Stomach smooth muscle (tissue), 2 donors: ENCODE results near the gene PAGE2B.
A peak's percentile ranks its signal among the peaks of the same experiment; 100 is the strongest.
"Not testable (repeated sequence)": the region's sequence is repeated elsewhere in the genome, so short reads cannot be mapped to it uniquely, and the experiment has no call there.

ENCODE experiments used
- H3K27ac ChIP-seq: one replicate; pipeline ENCODE4 v1.7.0; 2013; ENCODE audit warnings: mild to moderate bottlenecking, low read length, inconsistent platforms
- H3K27me3 ChIP-seq, 2 donors: one replicate each; pipeline ENCODE4 v1.7.0; 2013; ENCODE audit warnings: low read length in 2 of 2; ENCODE audit not compliant: insufficient read depth in 2 of 2, control insufficient read depth in 1 of 2
- H3K36me3 ChIP-seq, 2 donors: one replicate each; pipeline ENCODE4 v1.7.0; 2013; ENCODE audit warnings: low read length in 2 of 2; ENCODE audit not compliant: control insufficient read depth in 2 of 2, insufficient read depth in 2 of 2
- H3K4me1 ChIP-seq: one replicate; pipeline ENCODE4 v1.7.0; 2013; ENCODE audit warnings: low read length; ENCODE audit not compliant: control insufficient read depth, insufficient read depth
- H3K4me3 ChIP-seq, 2 donors: one replicate each; pipeline ENCODE4 v1.7.0; 2013; ENCODE audit warnings: low read length in 2 of 2
- H3K9ac ChIP-seq, 2 donors: one replicate each; pipeline ENCODE4 v1.7.0; 2013; ENCODE audit warnings: low read length in 2 of 2, mild to moderate bottlenecking in 1 of 2
- H3K9me3 ChIP-seq, 2 donors: one replicate each; pipeline ENCODE4 v1.7.0; 2013; ENCODE audit warnings: low read length in 2 of 2; ENCODE audit not compliant: control insufficient read depth in 2 of 2
- donor health status: healthy.
- donor health status: Pancreatic carcinoma.

PAGE2B gene

DNA sequence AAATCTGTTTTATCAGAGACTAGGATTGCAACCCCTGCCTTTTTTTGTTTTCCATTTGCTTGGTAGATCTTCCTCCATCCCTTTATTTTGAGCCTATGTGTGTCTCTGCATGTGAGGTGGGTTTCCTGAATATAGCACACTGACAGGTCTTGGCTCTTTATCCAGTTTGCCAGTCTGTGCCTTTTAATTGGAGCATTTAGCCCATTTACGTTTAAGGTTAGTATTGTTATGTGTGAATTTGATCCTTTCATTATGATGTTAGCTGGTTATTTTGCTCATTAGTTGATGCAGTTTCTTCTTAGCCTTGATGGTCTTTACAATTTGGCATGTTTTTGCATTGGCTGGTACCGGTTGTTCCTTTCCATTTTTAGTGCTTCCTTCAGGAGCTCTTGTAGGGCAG lies 24.2 kb upstream of the PAGE2B start:
- not testable (repeated sequence) for H3K27me3 ChIP-seq, H3K4me1 ChIP-seq, H3K36me3 ChIP-seq, H3K4me3 ChIP-seq, H3K27ac ChIP-seq, H3K9ac ChIP-seq, H3K9me3 ChIP-seq

DNA sequence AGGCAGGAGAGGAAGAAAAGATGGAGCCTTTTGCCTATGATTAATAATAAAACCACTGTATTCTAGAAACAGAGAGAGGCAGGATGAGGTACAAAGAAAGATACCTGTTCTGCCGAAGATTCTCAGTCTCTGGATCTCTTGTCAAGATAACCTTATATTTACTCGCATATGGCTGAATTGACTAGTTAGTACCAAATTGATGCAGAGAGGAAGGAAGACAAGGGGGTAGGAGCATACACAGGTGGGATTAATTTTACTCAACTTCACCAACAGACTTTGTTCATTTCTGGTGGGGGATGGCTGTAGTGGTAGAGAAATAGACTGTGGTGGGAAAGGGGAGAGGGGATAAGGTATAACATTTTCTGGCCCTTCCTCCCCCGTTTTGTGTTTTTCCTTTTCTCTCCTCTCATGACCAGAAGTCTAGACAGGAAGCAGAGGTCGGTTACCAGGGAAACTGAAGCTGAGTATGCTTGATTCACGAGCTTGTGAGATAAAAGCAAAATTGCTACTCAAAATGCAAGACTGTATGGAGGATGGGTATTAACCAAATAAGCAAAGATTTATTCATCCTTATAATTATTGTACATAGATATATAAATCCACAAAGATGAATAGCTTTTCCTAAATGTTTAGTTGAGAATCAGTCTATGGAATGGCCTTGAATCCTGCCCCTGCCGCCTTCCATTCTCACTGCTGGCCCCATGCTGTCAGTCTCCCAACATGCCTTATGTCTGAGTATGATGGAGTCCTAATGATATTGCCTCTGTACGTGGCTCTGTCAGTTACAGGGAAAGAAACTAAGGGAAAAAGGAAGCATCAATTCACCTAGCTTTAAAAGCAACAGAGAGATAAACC lies 17.8 kb upstream of the PAGE2B start:
- H3K4me3 ChIP-seq, result peak overlapping the region; percentile 4 to 49

DNA sequence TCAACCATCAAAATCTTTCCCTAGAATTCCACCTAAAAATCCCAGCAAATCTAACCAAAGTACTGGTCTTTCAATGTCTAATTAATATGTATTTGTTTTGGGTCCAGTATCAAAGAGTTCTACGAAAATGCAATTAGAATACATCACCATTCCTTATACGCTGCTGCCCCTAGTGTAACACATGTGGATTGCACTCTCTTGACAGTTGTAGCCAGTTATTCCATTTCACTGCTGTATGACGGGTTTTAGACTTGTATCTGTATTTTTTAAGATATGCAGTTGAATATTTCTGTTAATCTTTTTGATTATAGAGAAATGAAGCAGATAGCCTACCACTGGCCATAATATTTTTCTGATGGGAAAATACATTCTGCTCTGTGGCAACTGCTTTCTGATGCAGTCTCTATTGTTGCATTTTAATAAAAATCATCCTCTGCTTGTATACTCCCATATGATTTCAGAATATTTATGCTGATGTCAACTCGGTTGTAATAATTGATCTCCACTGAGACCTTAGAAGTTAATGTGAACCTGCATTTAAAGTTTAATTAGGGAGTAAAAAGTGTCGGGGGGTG lies 17.1 kb upstream of the PAGE2B start:
- Histone ChIP-seq H3K27ac (no peak overlapping the region), H3K36me3 (no peaks in the 10 kb centered on the region), H3K9me3 (no peaks in the 10 kb centered on the region), H3K4me1 (no peaks in the 10 kb centered on the region), H3K27me3 (peaks cover 0 to 3% of the 10 kb centered on the region in 2 donors), H3K4me3 (peak overlapping the region; percentile 4 to 49), H3K9ac (no peak overlapping the region)

More for the DNA sequence above, 17.8 kb upstream of the PAGE2B start:
- H3K4me1 ChIP-seq, result no peaks in the 10 kb centered on the region
- peaks cover 0 to 3% of the 10 kb centered on the region in 2 donors for H3K27me3 ChIP-seq
- H3K9ac ChIP-seq, result no peak overlapping the region
- no peaks in the 10 kb centered on the region for H3K36me3 ChIP-seq
- H3K27ac ChIP-seq, result no peak overlapping the region
- H3K9me3 ChIP-seq, result no peaks in the 10 kb centered on the region

DNA sequence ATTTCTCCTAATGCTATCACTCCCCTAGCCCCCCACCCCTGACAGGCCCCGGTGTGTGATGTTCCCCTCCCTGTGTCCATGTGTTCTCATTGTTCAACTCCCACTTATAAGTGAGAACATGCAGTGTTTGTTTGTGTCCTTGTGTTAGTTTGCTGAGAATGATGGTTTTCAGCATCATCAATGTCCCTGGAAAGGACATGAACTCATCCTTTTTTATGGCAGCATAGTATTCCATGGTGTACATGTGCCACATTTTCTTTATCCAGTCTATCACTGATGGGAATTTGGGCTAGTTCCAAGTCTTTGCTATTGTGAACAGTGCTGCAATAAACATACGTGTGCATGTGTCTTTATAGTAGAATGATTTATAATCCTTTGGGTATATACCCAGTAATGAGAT lies 7.7 kb upstream of the PAGE2B start:
- not testable (repeated sequence) for H3K36me3 ChIP-seq, H3K27me3 ChIP-seq, H3K4me1 ChIP-seq, H3K9me3 ChIP-seq, H3K9ac ChIP-seq, H3K27ac ChIP-seq, H3K4me3 ChIP-seq

DNA sequence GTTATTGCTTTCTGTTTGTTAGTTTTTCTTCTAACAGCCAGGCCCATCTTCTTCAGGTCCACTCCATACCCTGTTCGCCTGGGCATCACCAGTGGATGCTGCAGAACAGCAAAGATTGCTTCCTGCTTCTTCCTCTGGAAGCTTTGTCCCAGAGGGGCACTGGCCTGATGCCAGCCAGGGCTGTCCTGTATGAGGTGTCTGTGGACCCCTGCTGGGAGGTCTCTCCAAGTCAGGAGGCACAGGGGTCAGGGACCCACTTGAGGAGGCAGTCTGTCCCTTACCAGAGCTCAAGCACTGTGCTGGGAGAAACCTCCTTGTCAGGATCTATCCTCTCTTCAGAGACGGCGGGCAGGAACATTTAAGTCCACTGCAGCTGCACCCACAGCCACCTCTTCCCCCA lies 2.5 kb upstream of the PAGE2B start:
- no peak overlapping the region for H3K4me3 ChIP-seq
- no peaks in the 10 kb centered on the region for H3K9me3 ChIP-seq
- H3K9ac ChIP-seq, result no peak overlapping the region

DNA sequence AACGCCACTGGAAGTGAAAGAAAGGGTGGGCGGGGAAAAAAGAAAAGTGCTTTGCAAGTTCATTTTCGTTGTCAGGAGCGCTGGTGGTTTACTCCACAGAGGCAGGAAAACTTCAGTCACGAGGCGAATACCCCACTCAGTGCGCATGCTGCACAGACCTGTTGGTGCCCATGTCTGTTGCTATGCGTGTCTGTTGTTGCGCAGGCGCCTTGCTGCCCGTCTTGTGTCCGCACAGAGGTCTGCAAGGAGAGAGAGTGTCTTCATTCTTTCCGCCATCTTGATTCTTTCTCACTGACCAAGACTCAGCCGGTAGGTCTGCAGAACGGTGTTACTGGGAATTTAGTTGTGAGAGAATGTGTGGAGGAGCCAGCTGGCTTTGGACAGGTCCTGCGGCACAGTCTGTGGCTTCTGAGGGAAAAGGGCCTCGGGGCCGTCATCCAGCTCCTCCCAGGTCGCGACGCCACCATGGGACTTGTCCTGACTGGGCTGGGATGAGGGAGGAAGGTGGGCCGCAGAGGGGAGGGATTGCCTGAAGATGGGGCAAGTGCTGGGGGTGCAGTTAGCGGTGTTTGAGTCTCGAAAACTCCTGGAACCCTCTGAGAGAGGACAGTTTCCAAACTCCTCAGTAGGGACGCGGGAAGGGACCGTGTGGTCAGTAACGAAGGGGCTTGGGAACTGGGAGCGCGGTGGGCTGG lies 14.1 kb downstream of the PAGE2B start, which contains the start of gene PAGE2:
TSS of gene PAGE2 (plus strand) at position 224 of the 695 bp plus-strand sequence. CDS start 1,003 bp downstream, outside the sequence.
- Histone ChIP-seq H3K4me1 (no peaks in the 10 kb centered on the region), H3K36me3 (no peaks in the 10 kb centered on the region), H3K9me3 (peaks cover 0 to 7% of the 10 kb centered on the region in 2 donors), H3K27me3 (peaks cover 0 to 3% of the 10 kb centered on the region in 2 donors), H3K9ac (no peak within 1 kb of the TSS), H3K27ac (no peak within 1 kb of the TSS), H3K4me3 (no peak within 1 kb of the TSS)

More for the DNA sequence above, 2.5 kb upstream of the PAGE2B start:
- Histone ChIP-seq H3K4me1 (no peaks in the 10 kb centered on the region), H3K27me3 (peaks cover 0 to 12% of the 10 kb centered on the region in 2 donors), H3K27ac (no peak overlapping the region), H3K36me3 (no peaks in the 10 kb centered on the region)

DNA sequence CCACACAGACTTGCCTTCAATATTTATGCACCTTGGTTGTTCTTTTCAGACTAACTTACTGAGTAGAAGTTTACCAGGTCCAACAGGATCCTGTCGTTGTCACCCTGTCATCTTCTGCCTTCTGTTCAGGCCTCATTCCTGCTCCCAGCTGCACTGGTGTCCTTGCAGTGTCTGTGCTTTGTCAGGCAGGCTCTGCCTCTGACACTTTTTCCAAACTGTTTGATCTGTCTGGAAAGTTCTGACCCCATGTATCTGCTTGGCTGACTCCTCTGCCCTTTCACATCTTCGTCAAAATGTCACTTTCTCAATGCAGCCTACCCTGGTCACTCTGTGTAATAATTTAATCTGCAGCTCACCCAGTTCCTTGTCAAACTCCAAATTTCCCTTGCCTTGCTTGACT lies 23.9 kb downstream of the PAGE2B start:
- Histone ChIP-seq H3K4me1 (no peaks in the 10 kb centered on the region), H3K9me3 (no peaks in the 10 kb centered on the region), H3K27me3 (peaks cover 0 to 9% of the 10 kb centered on the region in 2 donors), H3K27ac (no peak overlapping the region), H3K36me3 (no peaks in the 10 kb centered on the region), H3K4me3 (no peak overlapping the region), H3K9ac (no peak overlapping the region)

DNA sequence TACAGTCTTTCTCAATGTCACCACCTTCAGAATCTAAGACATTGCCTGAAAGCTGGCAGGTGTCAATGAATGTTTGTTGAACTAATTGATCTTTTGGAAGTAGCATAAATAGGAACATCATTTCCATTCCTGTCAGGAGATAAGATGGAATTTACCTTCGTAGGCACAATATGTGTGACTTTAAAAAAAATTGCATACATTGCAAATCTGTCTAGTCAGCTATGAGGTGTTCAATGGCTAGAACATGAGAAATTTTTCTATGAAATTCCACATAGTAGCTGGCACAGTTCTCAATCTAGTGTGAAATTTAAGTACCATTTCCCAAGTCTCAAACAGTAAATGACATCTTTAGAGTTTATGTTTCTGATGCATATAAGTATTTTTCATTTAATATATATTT lies 24.3 kb downstream of the PAGE2B start:
- H3K4me3 ChIP-seq, result no peak overlapping the region
- no peaks in the 10 kb centered on the region for H3K36me3 ChIP-seq
- no peaks in the 10 kb centered on the region for H3K9me3 ChIP-seq
- no peaks in the 10 kb centered on the region for H3K4me1 ChIP-seq
- no peak overlapping the region for H3K27ac ChIP-seq
- H3K9ac ChIP-seq, result no peak overlapping the region
- peaks cover 0 to 9% of the 10 kb centered on the region in 2 donors for H3K27me3 ChIP-seq

DNA sequence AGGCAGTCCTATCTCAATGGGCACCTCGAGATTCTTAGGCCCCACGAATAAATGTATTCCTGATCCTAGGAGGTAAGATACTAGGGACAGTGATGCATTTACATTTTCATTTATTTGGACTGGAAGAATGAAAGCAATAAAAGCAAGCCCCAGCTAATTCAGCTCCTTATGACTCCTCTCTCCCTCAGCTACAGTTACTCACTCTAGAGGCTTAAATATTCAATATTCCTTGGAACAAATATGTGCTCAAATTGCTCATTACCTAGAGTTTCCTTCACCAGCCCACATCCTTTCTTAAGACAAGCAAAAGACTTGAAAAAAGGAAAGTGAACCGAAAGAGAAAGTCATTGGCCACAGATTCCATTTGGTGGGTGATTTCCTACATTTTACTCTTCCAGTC lies 27.9 kb downstream of the PAGE2B start:
- Histone ChIP-seq H3K27ac (no peak overlapping the region), H3K4me1 (no peaks in the 10 kb centered on the region), H3K36me3 (no peaks in the 10 kb centered on the region), H3K9ac (no peak overlapping the region), H3K9me3 (no peaks in the 10 kb centered on the region), H3K4me3 (no peak overlapping the region), H3K27me3 (peaks cover 0 to 6% of the 10 kb centered on the region in 2 donors)

DNA sequence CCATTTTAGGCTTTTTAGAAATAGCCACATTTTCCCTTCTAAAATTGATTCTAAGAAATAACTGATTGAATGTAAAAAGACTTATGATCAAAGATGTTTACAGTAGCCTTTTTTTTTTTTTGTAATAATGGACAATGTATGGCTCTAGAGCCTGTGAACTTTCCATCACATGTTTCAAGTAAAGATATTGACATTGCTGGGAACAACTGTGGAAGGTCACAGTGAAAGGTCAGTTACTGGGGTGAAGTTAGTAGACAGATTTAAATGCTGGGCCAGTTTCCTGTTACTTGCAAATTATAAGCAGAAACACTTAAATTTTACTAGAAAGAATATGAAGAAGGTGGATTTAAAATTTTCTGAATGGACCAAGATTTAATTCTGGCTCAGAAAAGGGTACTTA lies 32.4 kb downstream of the PAGE2B start:
- Histone ChIP-seq H3K27me3 (no peaks in the 10 kb centered on the region), H3K4me1 (no peaks in the 10 kb centered on the region), H3K9ac (no peak overlapping the region), H3K4me3 (no peak overlapping the region), H3K27ac (no peak overlapping the region), H3K9me3 (no peaks in the 10 kb centered on the region), H3K36me3 (no peaks in the 10 kb centered on the region)
